Gastrocnemius medialis (tissue), 4 donors: Measurements from ENCODE around the gene RPL32.

Experiments used
- CTCF ChIP-seq, 5 experiments: fragments of 450-650 bp in 3 of 5; fragments of 200-600 bp in 2 of 5; sonication (generic) in 2 of 5; IDR thresholded peaks in 4 of 5; conservative IDR thresholded peaks in 1 of 5; 1 replicate in 4 of 5; 2 replicates in 1 of 5; pipeline ENCODE4 v1.5.1; 2016 to 2019; ENCODE audit warnings: antibody characterized with exemption in 5 of 5, mild to moderate bottlenecking in 3 of 5, moderate library complexity in 3 of 5
- POLR2A ChIP-seq, 2 donors: fragments of 450-650 bp; IDR thresholded peaks; one replicate each; pipeline ENCODE4 v1.6.1; 2017; ENCODE audit warnings: antibody characterized with exemption in 2 of 2, mild to moderate bottlenecking in 2 of 2, moderate library complexity in 2 of 2

GRCh38 chr3:12833222-12834161 is 7.9 kb downstream of the RPL32 start:
- TF ChIP-seq POLR2A (IDR thresholded peaks at IDR 0.05) = no peak
- no peak for TF ChIP-seq CTCF (IDR thresholded peaks at IDR 0.05 in 4 of 5, conservative IDR thresholded peaks at IDR 0.05 in 1 of 5)
